ENCODE measurements around the gene ACTR10.

ACTR10 gene

GRCh38 chr14:58199726-58200479 lies at the start of gene ACTR10:
Gene ACTR10 (plus strand): TSS chr14:58200149. CDS start chr14:58200218, 69 bp downstream.
- peak; percentile 74 to 78 (median 74) for DNase-seq

GRCh38 chr14:58150243-58150805 lies 49.6 kb upstream of the ACTR10 start:
- DNase-seq: no peak

GRCh38 chr14:58151133-58152013 lies 48.6 kb upstream of the ACTR10 start:
- DNase-seq: no peak

- peak; percentile 4 to 30 (median 18) for DNase-seq
Observed at GRCh38 chr14:58152014-58152857, 47.7 kb upstream of the ACTR10 start, which contains the start of gene ARMH4. Gene ARMH4 (minus strand): TSS chr14:58152213. CDS start chr14:58139358, 12,855 bp downstream.

- DNase-seq: no peak
Observed at GRCh38 chr14:58160561-58160960, 39.4 kb upstream of the ACTR10 start.

GRCh38 chr14:58166005-58166983 lies 33.7 kb upstream of the ACTR10 start:
- DNase-seq: peak; percentile 32 to 61 (median 42)

GRCh38 chr14:58167057-58167456 lies 32.9 kb upstream of the ACTR10 start:
- no peak for DNase-seq

- DNase-seq: no peak
Observed at GRCh38 chr14:58167891-58168290, 32.1 kb upstream of the ACTR10 start.

GRCh38 chr14:58171090-58171489 lies 28.9 kb upstream of the ACTR10 start:
- DNase-seq: peak in 2 of 4 experiments; percentile 2 to 19

- DNase-seq: no peak
Observed at GRCh38 chr14:58177125-58177524, 22.8 kb upstream of the ACTR10 start.

GRCh38 chr14:58189176-58189575 lies 10.8 kb upstream of the ACTR10 start:
- no peak for DNase-seq

- DNase-seq: no peak
Observed at GRCh38 chr14:58191763-58192601, 8.0 kb upstream of the ACTR10 start.

GRCh38 chr14:58193542-58193941 lies 6.4 kb upstream of the ACTR10 start:
- no peak for DNase-seq

- no peak for DNase-seq
Observed at GRCh38 chr14:58196198-58196597, 3.8 kb upstream of the ACTR10 start.

- DNase-seq: no peak
Observed at GRCh38 chr14:58198086-58198485, 1.9 kb upstream of the ACTR10 start.

- no peak for DNase-seq
Observed at GRCh38 chr14:58200480-58200841, 512 bp downstream of the ACTR10 start.

- no peak for DNase-seq
Observed at GRCh38 chr14:58200846-58201245, 897 bp downstream of the ACTR10 start.

GRCh38 chr14:58213176-58213575 lies 13.2 kb downstream of the ACTR10 start:
- no peak for DNase-seq

- no peak for DNase-seq
Observed at GRCh38 chr14:58215191-58215914, 15.4 kb downstream of the ACTR10 start.

GRCh38 chr14:58216544-58216943 lies 16.6 kb downstream of the ACTR10 start:
- no peak for DNase-seq

Data from activated CD4-positive, CD25-positive, alpha-beta regulatory T cell (primary cell).